H9 (cell line): ENCODE measurements around the gene GRHL3. TPM values are rescaled to one million over a fixed set of nuclear protein-coding genes. Genes with fewer than 3 reads are reported as not detected.

ENCODE experiments used
- DNase-seq: peaks from one replicate; pipeline ENCODE4 v3.0.0-alpha.2; 2017
- H2AFZ ChIP-seq: one replicate; pipeline ENCODE4 v1.6.1; 2013; ENCODE audit warnings: mild to moderate bottlenecking, low read length, control low read depth, moderate library complexity
- H2AK5ac ChIP-seq: 2 replicates; pipeline ENCODE4 v1.6.1; 2013; ENCODE audit warnings: low read length, control low read depth, mixed read lengths; ENCODE audit not compliant: insufficient read length
- H2BK120ac ChIP-seq: one replicate; pipeline ENCODE4 v1.6.1; 2013; ENCODE audit warnings: low read depth, mild to moderate bottlenecking, low read length, control low read depth, inconsistent platforms; ENCODE audit not compliant: poor library complexity, severe bottlenecking
- H2BK12ac ChIP-seq: 2 replicates; pipeline ENCODE4 v1.6.1; 2013; ENCODE audit warnings: low read length, control low read depth, mixed read lengths, low read depth; ENCODE audit not compliant: insufficient read length
- H2BK15ac ChIP-seq: 2 replicates; pipeline ENCODE4 v1.6.1; 2013; ENCODE audit warnings: low read depth, low read length, control low read depth
- H2BK20ac ChIP-seq: one replicate; pipeline ENCODE4 v1.6.1; 2013; ENCODE audit warnings: low read depth, mild to moderate bottlenecking, low read length, control low read depth, inconsistent platforms; ENCODE audit not compliant: poor library complexity, severe bottlenecking
- H2BK5ac ChIP-seq: 2 replicates; pipeline ENCODE4 v1.6.1; 2013; ENCODE audit warnings: low read length, control low read depth, mixed read lengths; ENCODE audit not compliant: insufficient read length
- H3K14ac ChIP-seq: 2 replicates; pipeline ENCODE4 v1.6.1; 2013; ENCODE audit warnings: low read length, control low read depth; ENCODE audit not compliant: insufficient read depth
- H3K18ac ChIP-seq: 2 replicates; pipeline ENCODE4 v1.6.1; 2013; ENCODE audit warnings: low read depth, mild to moderate bottlenecking, mixed read lengths, low read length, control low read depth; ENCODE audit not compliant: insufficient read length
- H3K23ac ChIP-seq: 2 replicates; pipeline ENCODE4 v1.6.1; 2013; ENCODE audit warnings: low read length, control low read depth, mixed read lengths, low read depth; ENCODE audit not compliant: insufficient read length
- H3K23me2 ChIP-seq: 2 replicates; pipeline ENCODE4 v1.6.1; 2013; ENCODE audit warnings: low read depth, mild to moderate bottlenecking, mixed read lengths, low read length, control low read depth; ENCODE audit not compliant: insufficient read length, poor library complexity, severe bottlenecking
- H3K27ac ChIP-seq: 2 replicates; pipeline ENCODE4 v1.5.1; 2013; ENCODE audit warnings: low read length, control low read depth, mixed read lengths, low read depth; ENCODE audit not compliant: insufficient read length
- H3K27me3 ChIP-seq: 2 replicates; pipeline ENCODE4 v1.6.1; 2013; ENCODE audit warnings: low read length, control low read depth, inconsistent platforms; ENCODE audit not compliant: insufficient read depth
- H3K4ac ChIP-seq: 2 replicates; pipeline ENCODE4 v1.6.1; 2013; ENCODE audit warnings: low read depth, mild to moderate bottlenecking, control low read depth, inconsistent platforms, low read length, moderate library complexity
- H3K4me1 ChIP-seq: 2 replicates; pipeline ENCODE4 v1.6.1; 2013; ENCODE audit warnings: low read length, control low read depth, inconsistent platforms; ENCODE audit not compliant: insufficient read depth
- H3K4me2 ChIP-seq: 2 replicates; pipeline ENCODE4 v1.6.1; 2013; ENCODE audit warnings: low read length, control low read depth, mixed read lengths; ENCODE audit not compliant: insufficient read length, insufficient read depth
- H3K56ac ChIP-seq: 2 replicates; pipeline ENCODE4 v1.6.1; 2013; ENCODE audit warnings: low read depth, mild to moderate bottlenecking, mixed read lengths, low read length, control low read depth; ENCODE audit not compliant: insufficient read length
- H3K79me1 ChIP-seq: 2 replicates; pipeline ENCODE4 v1.6.1; 2013; ENCODE audit warnings: low read depth, mild to moderate bottlenecking, moderate library complexity, low read length, control low read depth, inconsistent platforms; ENCODE audit not compliant: insufficient read depth, poor library complexity, severe bottlenecking
- H3K79me2 ChIP-seq: 2 replicates; pipeline ENCODE4 v1.6.1; 2013; ENCODE audit warnings: low read length, control low read depth, inconsistent platforms; ENCODE audit not compliant: insufficient read depth
- H3K9ac ChIP-seq: 2 replicates; pipeline ENCODE4 v1.6.1; 2013; ENCODE audit warnings: low read length, control low read depth, mixed read lengths; ENCODE audit not compliant: insufficient read length; ENCODE audit errors: extremely low read depth
- H3K9me3 ChIP-seq: one replicate; pipeline ENCODE4 v1.6.1; 2013; ENCODE audit warnings: low read depth, low read length, inconsistent platforms; ENCODE audit not compliant: control insufficient read depth
- H3T11ph ChIP-seq: one replicate; pipeline ENCODE4 v1.6.1; 2013; ENCODE audit warnings: mild to moderate bottlenecking, low read length, control low read depth, inconsistent platforms
- H4K20me1 ChIP-seq: one replicate; pipeline ENCODE4 v1.6.1; 2013; ENCODE audit not compliant: control insufficient read depth, insufficient read length, insufficient read depth
- H4K5ac ChIP-seq: 2 replicates; pipeline ENCODE4 v1.6.1; 2013; ENCODE audit warnings: low read depth, mild to moderate bottlenecking, mixed read lengths, low read length, control low read depth; ENCODE audit not compliant: insufficient read length
- H4K8ac ChIP-seq: replicated peaks from 2 replicates; pipeline ENCODE4 v1.6.1; 2013; ENCODE audit warnings: low read length, control low read depth, mixed read lengths, low read depth; ENCODE audit not compliant: insufficient read length
- H4K91ac ChIP-seq: 2 replicates; pipeline ENCODE4 v1.6.1; 2013; ENCODE audit warnings: low read depth, mild to moderate bottlenecking, moderate library complexity, mixed read lengths, low read length, control low read depth; ENCODE audit not compliant: insufficient read length
- H3K27ac Mint-ChIP-seq, 3 experiments: 2 replicates in 2 of 3; 3 replicates in 1 of 3; pipeline ENCODE4 v1.8.0; 2020 to 2021; ENCODE audit warnings: mixed read lengths in 3 of 3, mild to moderate bottlenecking in 1 of 3, moderate library complexity in 1 of 3
- H3K27me3 Mint-ChIP-seq: 2 replicates; pipeline ENCODE4 v1.8.0; 2021; ENCODE audit warnings: low read depth, mild to moderate bottlenecking, moderate library complexity, mixed read lengths
- H3K36me3 Mint-ChIP-seq, 3 experiments: 2 replicates in 2 of 3; 3 replicates in 1 of 3; pipeline ENCODE4 v1.8.0; 2020 to 2021; ENCODE audit warnings: low read depth in 3 of 3, mixed read lengths in 3 of 3; ENCODE audit not compliant: insufficient read depth in 1 of 3
- H3K4me1 Mint-ChIP-seq, 2 experiments: 2 replicates each; pipeline ENCODE4 v1.8.0; 2020; ENCODE audit warnings: mixed read lengths in 2 of 2
- H3K4me3 Mint-ChIP-seq, 2 experiments: 2 replicates in 1 of 2; 3 replicates in 1 of 2; pipeline ENCODE4 v1.8.0; 2020 to 2021; ENCODE audit warnings: mild to moderate bottlenecking in 2 of 2, mixed read lengths in 2 of 2, moderate library complexity in 1 of 2
- H3K9me3 Mint-ChIP-seq, 2 experiments: 2 replicates in 1 of 2; 3 replicates in 1 of 2; pipeline ENCODE4 v1.8.0; 2020; ENCODE audit warnings: mild to moderate bottlenecking in 2 of 2, mixed read lengths in 2 of 2, moderate library complexity in 1 of 2
- CTCF ChIP-seq: fragments of 200-600 bp; sonication (generic); conservative IDR thresholded peaks from 3 replicates; pipeline ENCODE4 v1.8.0; 2021; ENCODE audit warnings: antibody characterized with exemption, mild to moderate bottlenecking
- WGBS: extraction: QIAGEN DNeasy Blood & Tissue Kit; methylation state at CpG from one replicate; pipeline ENCODE4 v1.1.7; 2013; ENCODE audit warnings: missing lambda C conversion rate, low lambda C conversion rate, mixed read lengths; ENCODE audit not compliant: insufficient read length; ENCODE audit errors: extremely low coverage; 5-methylcytosine and 5-hydroxymethylcytosine counted together
- total RNA-seq: library from RNA; stranded (reverse); gene quantifications from 2 replicates; pipeline ENCODE4 v1.2.1, GENCODE V29; 2021

The GRHL3 gene
- total RNA-seq, 1 experiment from 2014 or later, result 3.5 TPM

GRCh38 chr1:24391882-24392603 is 72.9 kb downstream of the GRHL3 start:
- H3K4me2 ChIP-seq, result no peak overlapping the region
- H3K27me3 Mint-ChIP-seq, result no peaks in the 10 kb centered on the region
- no peak overlapping the region for H3K27ac ChIP-seq
- no peak overlapping the region for H2BK20ac ChIP-seq
- no peak overlapping the region for H2AK5ac ChIP-seq
- H3K4me3 Mint-ChIP-seq, result peak overlapping the region in 1 of 2 experiments; percentile 7; a peak in 1 of 5 replicates
- WGBS, result no CpG with 5 or more reads among the region's 11 CpGs
- H3K27me3 ChIP-seq, result no peaks in the 10 kb centered on the region
- no peak overlapping the region for H2BK5ac ChIP-seq
- no peak overlapping the region for H2BK120ac ChIP-seq
- H2BK15ac ChIP-seq, result no peak overlapping the region
- no peak overlapping the region for H3K14ac ChIP-seq
- H4K8ac ChIP-seq, result no peak overlapping the region
- no peak overlapping the region for H3K56ac ChIP-seq
- no peaks in the 10 kb centered on the region for H3K9me3 ChIP-seq
- H3K23ac ChIP-seq, result no peak overlapping the region
- H3K36me3 Mint-ChIP-seq, result peaks cover 0 to 18% (median 7%) of the 10 kb centered on the region in 3 experiments; a peak in 3 of 7 replicates
- no peak overlapping the region for H4K5ac ChIP-seq
- no peak overlapping the region for H3T11ph ChIP-seq
- H2AFZ ChIP-seq, result no peak overlapping the region
- H4K91ac ChIP-seq, result no peak overlapping the region
- no peaks in the 10 kb centered on the region for H3K9me3 Mint-ChIP-seq
- H3K9ac ChIP-seq, result no peak overlapping the region
- peak overlapping the region; percentile 14 to 71 (median 67); a peak in 3 of 7 replicates for H3K27ac Mint-ChIP-seq
- peaks cover 31 to 33% of the 10 kb centered on the region in 2 experiments for H3K4me1 Mint-ChIP-seq
- H3K23me2 ChIP-seq, result no peaks in the 10 kb centered on the region
- H3K4ac ChIP-seq, result no peak overlapping the region
- H3K4me1 ChIP-seq, result 0 out of 2 replicates have a peak, but pooled peaks cover 5% of the 10 kb centered on the region
- H4K20me1 ChIP-seq, result no peaks in the 10 kb centered on the region
- no peak overlapping the region for H2BK12ac ChIP-seq
- peak; percentile 90 for TF ChIP-seq CTCF
- DNase-seq, result peak; percentile 86
- H3K18ac ChIP-seq, result no peak overlapping the region
- no peaks in the 10 kb centered on the region for H3K79me1 ChIP-seq
- no peaks in the 10 kb centered on the region for H3K79me2 ChIP-seq
